ENCODE measurements around the gene KDM7A. TPM values are rescaled to one million over a fixed set of nuclear protein-coding genes. Genes with fewer than 3 reads are reported as not detected.

The KDM7A gene
- total and polyA plus RNA-seq, 2 of the 8 experiments (the other 6 are each of a cell fraction or from before 2014, with no cell fraction given): 2.2 to 12.5 TPM

DNA sequence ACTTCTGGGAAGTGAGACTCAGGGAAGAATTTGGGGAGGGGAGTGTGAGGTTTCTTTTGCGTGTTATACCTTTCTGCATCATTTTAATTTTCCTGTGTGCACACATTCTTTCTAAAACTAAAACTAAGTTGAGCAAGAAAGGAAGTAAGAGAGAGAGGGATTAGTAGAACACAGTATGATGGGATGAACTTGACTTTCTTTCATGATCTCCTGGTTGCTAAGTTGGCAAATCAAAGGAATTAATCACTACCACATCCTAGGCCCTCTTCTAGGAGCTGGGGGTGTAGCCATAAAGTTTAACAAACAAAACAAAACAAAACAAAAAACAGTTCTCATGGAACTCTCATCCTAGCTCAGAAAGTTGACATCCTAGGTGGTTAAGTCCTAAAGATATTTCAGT, 19.1 kb upstream of the KDM7A start (continued):
- TF ChIP-seq TCF12 (IDR thresholded peaks at IDR 0.05; ENCODE audit: low read depth, low read length) (no peak), SP4 (IDR thresholded peaks at IDR 0.05; ENCODE audit: low read length) (no peak), EZH2 (IDR thresholded peaks at IDR 0.05; ENCODE audit: low read depth, low read length, severe bottlenecking) (no peak), SRF (IDR thresholded peaks at IDR 0.05; ENCODE audit: low read depth, low read length) (no peak)
